Urinary bladder (tissue), 4 donors: ENCODE data around the gene EP400. TPM values are rescaled to one million over a fixed set of nuclear protein-coding genes. Genes with fewer than 3 reads are reported as not detected.

Source experiments
- DNase-seq: peaks from one replicate; pipeline ENCODE4 v3.0.0-alpha.2; 2015; ENCODE audit errors: extremely low spot score
- H3K27ac ChIP-seq: one replicate; pipeline ENCODE4 v1.5.1; 2013; ENCODE audit warnings: low read depth, mild to moderate bottlenecking, moderate library complexity
- H3K36me3 ChIP-seq: one replicate; pipeline ENCODE4 v1.6.1; 2013; ENCODE audit warnings: mild to moderate bottlenecking, moderate library complexity; ENCODE audit not compliant: insufficient read depth
- H3K4me1 ChIP-seq: one replicate; pipeline ENCODE4 v1.6.1; 2013; ENCODE audit warnings: mild to moderate bottlenecking, moderate library complexity; ENCODE audit not compliant: insufficient read depth
- H3K4me3 ChIP-seq: one replicate; pipeline ENCODE4 v1.5.1; 2013; ENCODE audit warnings: low read depth, low read length
- WGBS: extraction: QIAGEN DNeasy Blood & Tissue Kit; methylation state at CpG from one replicate; pipeline ENCODE4 v1.1.7; 2013; 5-methylcytosine and 5-hydroxymethylcytosine counted together
- polyA plus RNA-seq: library from polyadenylated mRNA; stranded (reverse); fragments of 200-250 nt; gene quantifications from one replicate; pipeline ENCODE4 v1.2.3, GENCODE V29; 2013
- total RNA-seq: library from RNA; depleted of rRNA; stranded (reverse); fragments of >200 nt; gene quantifications from one replicate; pipeline ENCODE4 v1.2.3, GENCODE V29; 2014
- donor health status: healthy with polysubstance abuse.
- donor health status: healthy.

EP400 gene
- total and polyA plus RNA-seq, 2 donors = 17.9 to 20.1 TPM

DNA sequence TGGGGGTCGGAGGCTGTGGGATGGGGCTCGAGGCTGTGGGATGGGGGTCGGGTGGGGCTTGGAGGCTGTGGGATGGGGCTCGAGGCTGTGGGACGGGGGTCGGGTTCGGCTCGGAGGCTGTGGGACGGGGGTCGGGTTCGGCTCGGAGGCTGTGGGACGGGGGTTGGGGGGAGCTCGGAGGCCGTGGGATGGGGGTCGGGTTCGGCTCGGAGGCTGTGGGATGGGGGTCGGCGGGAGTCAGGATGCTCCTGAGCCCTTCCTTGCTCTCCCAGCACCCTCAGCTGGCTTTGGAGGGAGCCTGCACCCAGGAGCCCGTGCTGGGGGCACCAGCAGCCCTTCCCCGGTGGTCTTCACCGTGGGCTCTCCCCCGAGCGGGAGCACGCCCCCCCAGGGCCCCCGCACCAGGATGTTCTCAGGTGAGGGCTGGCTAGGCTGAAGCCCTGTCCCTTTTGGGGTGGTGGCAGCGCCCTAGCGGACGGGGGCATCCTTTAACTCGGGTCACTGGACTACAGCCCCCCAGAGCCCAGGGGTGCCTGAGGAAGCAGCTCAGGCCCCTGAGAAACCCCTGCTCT, 32.5 kb upstream of the EP400 start:
- H3K27ac ChIP-seq = no peak overlapping the region
- DNase-seq = no peak
- H3K36me3 ChIP-seq = peaks cover 11% of the 10 kb centered on the region
- no peak overlapping the region for H3K4me3 ChIP-seq
- no peaks in the 10 kb centered on the region for H3K4me1 ChIP-seq
- 85% methylated on average over 31 of the region's 31 CpGs for WGBS

DNA sequence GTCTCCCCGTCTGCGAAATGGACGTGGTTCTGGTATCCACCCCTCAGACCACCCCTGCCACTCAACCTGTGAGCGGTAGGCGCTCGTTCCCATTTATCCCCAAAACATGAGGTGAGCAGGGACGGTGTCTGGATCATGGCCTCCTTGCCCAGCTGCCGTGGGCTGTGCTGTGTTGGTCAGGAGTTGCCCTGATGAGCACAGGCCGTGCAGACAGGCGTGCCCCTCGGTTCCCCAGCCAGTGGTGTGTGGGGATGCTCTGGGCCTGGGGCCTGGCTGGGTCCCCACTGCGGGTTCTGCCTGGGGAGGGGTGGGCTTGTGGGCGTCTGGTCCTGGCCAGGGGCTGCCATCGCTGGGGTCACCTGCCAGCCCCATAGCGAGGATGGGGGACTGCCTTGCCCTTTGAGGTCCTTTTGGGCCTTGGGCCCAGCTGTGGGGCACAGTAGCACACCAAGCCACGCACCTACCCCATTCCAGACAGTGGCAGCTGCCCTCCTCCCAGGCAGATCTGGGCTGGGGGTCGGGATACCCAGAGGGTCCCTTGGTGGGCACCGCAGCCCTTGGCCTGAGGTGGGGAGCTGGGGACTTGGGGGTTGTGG, 31.9 kb upstream of the EP400 start:
- H3K36me3 ChIP-seq = peaks cover 11% of the 10 kb centered on the region

GRCh38 chr12:131918311-131919050, 31.3 kb upstream of the EP400 start:
- DNase-seq = no peak
- Histone ChIP-seq H3K36me3 (peaks cover 11% of the 10 kb centered on the region), H3K4me1 (no peaks in the 10 kb centered on the region), H3K27ac (no peak overlapping the region), H3K4me3 (no peak overlapping the region)
- WGBS = 93% methylated on average over 20 of the region's 20 CpGs

More for the DNA sequence above, 31.9 kb upstream of the EP400 start:
- Histone ChIP-seq H3K4me1 (no peaks in the 10 kb centered on the region), H3K27ac (no peak overlapping the region), H3K4me3 (no peak overlapping the region)
- WGBS = 90% methylated on average over 18 of the region's 18 CpGs
- DNase-seq = no peak

DNA sequence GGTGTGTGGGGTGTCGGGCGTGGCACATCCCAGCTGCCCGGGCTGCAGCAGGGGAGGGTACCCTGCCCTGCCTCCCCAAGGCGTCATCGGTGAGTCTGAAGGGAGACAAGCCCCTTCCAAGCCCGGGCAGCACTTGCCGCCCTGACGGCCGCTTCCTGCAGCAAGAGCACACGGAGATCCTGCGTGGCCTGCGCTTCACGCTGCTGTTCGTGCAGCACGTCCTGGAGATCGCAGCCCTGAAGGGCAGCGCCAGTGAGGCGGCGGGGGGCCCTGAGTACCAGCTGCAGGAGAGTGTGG, 30.7 kb upstream of the EP400 start:
- Histone ChIP-seq H3K4me3 (no peak overlapping the region), H3K27ac (no peak overlapping the region), H3K36me3 (peaks cover 11% of the 10 kb centered on the region), H3K4me1 (no peaks in the 10 kb centered on the region)
- 89% methylated on average over 19 of the region's 19 CpGs for WGBS
- no peak for DNase-seq

DNA sequence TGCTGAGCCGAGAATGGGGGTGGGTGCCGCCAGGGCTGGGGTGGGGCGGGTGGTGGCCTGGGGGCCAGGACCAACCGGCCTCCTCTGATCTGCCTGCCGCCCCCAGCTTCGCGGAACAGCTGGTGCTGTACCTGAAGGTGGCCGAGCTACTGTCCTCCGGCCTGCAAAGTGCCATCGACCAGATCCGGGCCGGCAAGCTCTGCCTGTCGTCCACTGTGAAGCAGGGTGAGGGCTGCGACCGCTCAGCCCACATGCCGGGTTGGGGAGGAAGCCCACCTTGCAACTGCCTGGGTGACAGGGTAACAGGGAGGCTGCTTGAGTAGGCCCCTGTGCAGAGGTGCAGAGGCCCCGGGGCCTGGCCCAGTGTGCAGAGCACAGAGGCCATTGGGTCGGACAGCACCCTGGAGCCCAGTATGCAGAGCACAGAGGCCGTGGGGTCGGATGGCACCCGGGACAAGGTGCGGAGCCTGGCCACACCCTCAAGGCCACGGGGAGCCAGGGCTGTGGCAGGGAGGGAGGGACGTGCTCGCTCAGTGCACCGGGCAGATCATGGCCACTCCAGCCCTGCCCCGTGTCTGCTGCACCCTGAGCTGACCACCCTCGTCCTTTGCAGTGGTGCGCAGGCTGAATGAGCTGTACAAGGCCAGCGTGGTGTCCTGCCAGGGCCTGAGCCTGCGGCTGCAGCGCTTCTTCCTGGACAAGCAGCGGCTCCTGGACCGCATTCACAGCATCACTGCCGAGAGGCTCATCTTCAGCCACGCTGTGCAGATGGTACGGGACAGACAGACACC, 30.2 kb upstream of the EP400 start:
- WGBS = 90% methylated on average over 37 of the region's 37 CpGs
- no peak for DNase-seq
- peaks cover 11% of the 10 kb centered on the region for H3K36me3 ChIP-seq
- no peaks in the 10 kb centered on the region for H3K4me1 ChIP-seq
- H3K27ac ChIP-seq = no peak overlapping the region
- H3K4me3 ChIP-seq = no peak overlapping the region

DNA sequence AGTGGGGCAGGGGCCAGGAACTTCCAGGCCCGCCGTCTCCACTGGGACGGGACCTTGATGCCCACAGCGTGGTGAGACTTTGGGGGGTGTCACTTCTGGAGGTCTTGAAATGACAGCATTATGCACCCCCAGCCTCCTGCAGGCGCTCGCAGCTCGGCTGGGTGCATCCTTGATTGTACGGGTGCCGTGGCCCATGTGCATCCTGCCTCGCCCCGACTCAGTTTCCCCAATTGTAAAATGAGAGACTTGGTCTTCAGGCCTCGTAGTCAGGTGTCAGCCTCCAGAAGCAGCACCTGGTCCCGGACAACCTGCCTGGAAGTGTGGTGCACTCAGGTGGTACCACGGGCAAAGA, 29.6 kb upstream of the EP400 start:
- H3K4me3 ChIP-seq = no peak overlapping the region
- 92% methylated on average over 14 of the region's 14 CpGs for WGBS
- DNase-seq = no peak
- H3K4me1 ChIP-seq = no peaks in the 10 kb centered on the region
- peaks cover 7% of the 10 kb centered on the region for H3K36me3 ChIP-seq
- no peak overlapping the region for H3K27ac ChIP-seq

DNA sequence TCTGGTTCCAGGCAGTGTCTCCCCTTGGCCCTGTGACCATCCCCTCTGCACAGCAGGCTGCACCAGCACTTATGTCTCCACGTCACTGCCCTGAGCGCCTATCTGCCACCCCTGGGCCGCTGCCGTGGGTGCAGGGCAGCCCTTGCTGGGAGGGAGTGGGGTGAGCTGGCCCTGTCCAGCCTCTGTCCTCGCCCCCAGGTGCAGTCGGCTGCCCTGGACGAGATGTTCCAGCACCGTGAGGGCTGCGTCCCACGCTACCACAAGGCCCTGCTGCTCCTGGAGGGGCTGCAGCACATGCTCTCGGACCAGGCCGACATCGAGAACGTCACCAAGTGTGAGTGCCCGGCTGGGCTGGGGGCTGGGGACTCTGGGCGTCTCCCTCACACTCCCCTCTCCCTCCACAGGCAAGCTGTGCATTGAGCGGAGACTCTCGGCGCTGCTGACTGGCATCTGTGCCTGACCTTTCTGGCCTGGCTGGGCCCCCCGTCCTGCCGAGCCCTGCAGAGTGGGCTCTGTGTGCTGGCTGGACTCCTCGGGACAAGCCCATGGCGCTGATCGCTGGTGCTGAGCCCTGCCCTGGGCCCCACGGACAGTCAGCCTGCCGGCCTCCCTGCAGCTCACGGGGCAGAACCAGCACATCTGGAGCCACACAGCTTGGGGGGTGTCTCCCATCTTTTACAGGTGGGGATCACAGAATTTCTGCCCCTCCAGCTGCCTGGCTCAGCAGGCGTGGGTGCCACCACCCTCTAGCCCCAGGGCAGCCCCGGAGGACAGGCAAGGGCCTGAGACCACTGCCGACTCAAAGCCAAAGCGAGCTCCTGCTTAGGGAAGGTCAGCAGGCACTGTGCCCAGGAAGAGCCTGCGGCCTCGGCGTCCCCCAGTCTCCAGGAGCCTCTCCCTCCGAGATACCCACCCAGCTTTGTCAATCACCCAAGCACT, 28.6 kb upstream of the EP400 start:
- H3K27ac ChIP-seq = no peak overlapping the region

DNA sequence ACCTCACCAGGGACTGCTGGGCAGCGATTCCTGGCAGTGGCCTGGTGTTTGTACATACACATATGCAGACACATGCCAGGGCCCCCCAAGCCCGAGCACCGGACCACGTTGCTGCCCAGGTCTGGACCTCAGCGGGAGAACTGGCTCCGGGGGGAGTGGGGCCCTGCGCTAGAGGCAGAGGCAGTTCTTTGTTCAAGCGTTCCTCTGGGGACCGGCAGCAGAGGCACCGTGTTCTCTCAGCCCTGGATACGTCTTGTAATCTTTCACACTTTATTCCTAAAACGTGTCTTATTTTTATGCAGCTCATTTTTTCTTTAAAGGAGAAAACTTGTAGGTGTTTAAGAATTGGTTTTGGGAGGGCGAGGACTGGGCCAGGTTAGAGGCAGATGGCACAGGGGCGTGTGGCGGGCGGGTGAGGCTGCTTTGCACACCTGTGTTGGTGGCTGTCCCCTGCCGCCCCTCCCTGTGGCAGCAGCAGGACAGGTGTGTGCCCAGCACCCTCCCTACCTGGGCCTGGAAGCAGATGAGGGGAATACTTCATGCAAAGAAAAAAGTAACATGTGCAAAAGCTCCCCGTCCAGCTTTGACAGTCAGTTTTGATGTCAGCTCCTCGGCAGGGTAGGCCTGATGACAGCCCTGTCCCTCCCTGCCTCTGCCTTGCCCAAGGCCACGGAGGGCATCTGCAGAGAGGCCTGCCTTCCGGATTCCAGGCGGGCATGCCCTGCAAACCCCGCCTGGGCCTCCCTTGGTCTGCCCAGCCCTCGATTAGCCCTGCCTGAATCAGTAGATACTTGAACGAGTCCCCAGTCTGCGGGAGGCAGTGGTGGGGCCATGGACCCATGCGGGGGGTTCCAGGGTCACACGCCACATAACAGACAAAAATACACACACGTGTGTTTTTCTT, 27.6 kb upstream of the EP400 start:
- no peak overlapping the region for H3K4me3 ChIP-seq
- no peak overlapping the region for H3K27ac ChIP-seq
- peaks cover 2% of the 10 kb centered on the region for H3K36me3 ChIP-seq
- DNase-seq = no peak
- H3K4me1 ChIP-seq = no peaks in the 10 kb centered on the region
- 75% methylated on average over 29 of the region's 29 CpGs for WGBS

More for the DNA sequence above, 28.6 kb upstream of the EP400 start:
- Histone ChIP-seq H3K4me3 (no peak overlapping the region), H3K36me3 (peaks cover 5% of the 10 kb centered on the region), H3K4me1 (no peaks in the 10 kb centered on the region)
- DNase-seq = no peak
- 88% methylated on average over 35 of the region's 35 CpGs for WGBS

DNA sequence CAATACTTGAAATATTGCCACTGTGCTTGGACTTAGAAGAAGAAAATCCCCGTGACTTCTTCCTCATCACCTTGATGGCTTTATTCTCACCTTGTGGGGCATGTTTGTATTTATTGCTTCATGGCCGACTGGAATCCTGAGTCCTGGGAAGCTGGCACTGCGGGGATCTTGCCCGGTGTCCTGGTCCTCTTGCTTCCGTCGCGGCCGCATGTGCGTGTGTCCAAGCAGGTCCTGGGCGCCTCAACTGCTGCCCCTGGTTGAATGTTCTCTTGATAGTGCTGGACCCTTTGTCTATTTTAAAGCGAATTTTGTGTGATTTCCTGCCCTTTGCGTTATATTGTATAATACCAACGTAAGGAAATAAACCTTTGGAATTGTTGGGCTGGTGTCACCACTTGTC, 27.0 kb upstream of the EP400 start:
- WGBS = 89% methylated on average over 13 of the region's 13 CpGs
- H3K27ac ChIP-seq = no peak overlapping the region
- no peak overlapping the region for H3K4me3 ChIP-seq
- DNase-seq = no peak
- H3K4me1 ChIP-seq = no peaks in the 10 kb centered on the region
- peaks cover 2% of the 10 kb centered on the region for H3K36me3 ChIP-seq

DNA sequence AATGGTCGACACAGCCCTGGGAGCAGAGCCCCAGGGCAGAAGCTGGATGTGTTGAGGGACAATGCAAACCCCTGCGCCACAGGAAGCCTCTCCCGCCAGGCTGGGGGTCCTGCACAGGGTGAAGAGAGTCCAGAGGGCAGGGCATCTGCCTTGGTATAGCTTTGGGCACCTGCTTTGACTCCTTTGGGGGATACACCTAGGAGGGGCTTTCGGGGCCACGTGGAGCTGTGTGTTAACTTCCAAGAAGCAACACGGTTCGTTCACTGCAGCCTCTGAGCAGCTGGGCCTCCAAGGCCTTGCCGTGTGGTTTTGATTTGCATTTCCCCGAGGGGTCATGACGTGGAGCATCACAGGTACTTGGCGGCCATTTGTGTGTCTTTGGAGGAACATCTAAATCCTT, 26.5 kb upstream of the EP400 start:
- Histone ChIP-seq H3K27ac (no peak overlapping the region), H3K36me3 (peaks cover 2% of the 10 kb centered on the region), H3K4me3 (no peak overlapping the region), H3K4me1 (no peaks in the 10 kb centered on the region)
- WGBS = 80% methylated on average over 11 of the region's 11 CpGs
- no peak for DNase-seq

DNA sequence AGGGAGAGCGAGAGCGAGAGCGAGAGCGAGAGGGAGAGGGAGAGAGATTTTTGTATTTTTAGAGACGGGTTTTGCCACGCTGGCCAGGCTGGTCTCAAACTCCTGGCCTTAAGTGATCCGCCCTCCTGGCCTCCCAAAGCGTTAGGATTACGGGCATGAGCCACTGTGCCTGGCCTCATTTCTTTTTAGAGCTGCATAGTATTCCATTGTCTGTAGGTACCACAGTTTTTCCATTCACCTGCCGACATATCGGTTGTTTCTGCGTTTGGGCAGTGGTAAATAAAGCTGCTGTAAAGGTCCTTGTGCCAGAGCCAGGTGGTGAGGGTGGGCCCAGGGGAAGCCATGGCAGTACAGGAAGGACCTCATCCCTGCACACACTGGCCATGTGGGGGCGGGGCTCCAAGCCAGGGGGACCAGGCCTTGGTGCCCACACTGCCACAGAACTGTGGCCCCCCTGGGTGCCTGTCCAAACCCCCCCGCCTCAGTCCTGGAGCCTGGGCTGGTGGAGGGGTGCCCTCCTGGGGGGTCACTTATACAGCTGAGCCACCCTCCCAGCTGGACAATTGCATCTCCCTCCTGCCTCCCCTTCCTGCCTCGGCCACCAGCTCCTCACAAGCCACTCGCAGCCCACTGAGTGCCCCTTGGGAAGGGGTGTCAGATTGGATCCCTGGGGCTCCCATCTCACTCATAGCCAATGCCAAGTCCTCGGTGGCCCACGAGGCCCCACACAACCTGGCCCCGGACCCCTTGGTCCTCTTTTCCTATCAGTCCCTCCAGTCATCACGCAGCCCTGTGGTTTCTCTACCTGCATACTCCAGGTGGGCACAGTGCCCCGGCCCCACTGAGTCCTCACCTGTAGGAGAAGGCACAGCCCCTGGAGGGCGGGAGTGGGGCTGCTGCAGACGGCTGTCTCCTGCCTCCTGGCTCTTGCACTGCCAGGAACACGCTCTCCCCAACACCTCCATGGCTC, 22.3 kb upstream of the EP400 start:
- H3K4me3 ChIP-seq = no peak overlapping the region
- no peak for DNase-seq
- H3K27ac ChIP-seq = no peak overlapping the region
- H3K4me1 ChIP-seq = no peaks in the 10 kb centered on the region
- WGBS = 88% methylated on average over 24 of the region's 24 CpGs
- no peaks in the 10 kb centered on the region for H3K36me3 ChIP-seq
